WTC11 (cell line): ENCODE data around the gene MEGF11.

Experiments used
- ATF3 ChIP-seq: sonication (generic); formaldehyde crosslinking; conservative IDR thresholded peaks from 2 replicates; pipeline ENCODE4 v1.8.1; 2022; ENCODE audit warnings: mild to moderate bottlenecking, missing genetic modification reagents
- FOXJ3 ChIP-seq: sonication (generic); formaldehyde crosslinking; IDR thresholded peaks from 2 replicates; pipeline ENCODE4 v1.9.0; 2021; ENCODE audit warnings: missing genetic modification reagents, mild to moderate bottlenecking, borderline replicate concordance
- IRF1 ChIP-seq: sonication (generic); formaldehyde crosslinking; IDR thresholded peaks from 2 replicates; pipeline ENCODE4 v1.8.0; 2023; ENCODE audit warnings: missing genetic modification reagents
- JUN ChIP-seq: sonication (generic); formaldehyde crosslinking; IDR thresholded peaks from 2 replicates; pipeline ENCODE4 v1.8.0; 2023; ENCODE audit warnings: mild to moderate bottlenecking, missing genetic modification reagents
- SP1 ChIP-seq: sonication (generic); formaldehyde crosslinking; conservative IDR thresholded peaks from 2 replicates; pipeline ENCODE4 v1.8.1; 2022; ENCODE audit warnings: missing genetic modification reagents
- TEAD1 ChIP-seq: sonication (generic); formaldehyde crosslinking; IDR thresholded peaks from 2 replicates; pipeline ENCODE4 v1.8.0; 2022; ENCODE audit warnings: mild to moderate bottlenecking, missing genetic modification reagents
- USF2 ChIP-seq: sonication (generic); formaldehyde crosslinking; IDR thresholded peaks from 2 replicates; pipeline ENCODE4 v1.8.1; 2023; ENCODE audit warnings: mild to moderate bottlenecking, missing genetic modification reagents, moderate library complexity
- ZNF138 ChIP-seq: sonication (generic); formaldehyde crosslinking; conservative IDR thresholded peaks from 2 replicates; pipeline ENCODE4 v1.8.1; 2022; ENCODE audit warnings: mild to moderate bottlenecking, moderate library complexity, missing genetic modification reagents
- TF ChIP-seq, protein P1 (sequence below): fragments of 200-600 bp; IDR thresholded peaks from 2 replicates; pipeline ENCODE4 v1.8.0; 2022; ENCODE audit warnings: antibody characterized with exemption
- TF ChIP-seq, protein P2 (sequence below): sonication (generic); formaldehyde crosslinking; IDR thresholded peaks from 2 replicates; pipeline ENCODE4 v1.8.0; 2022; ENCODE audit warnings: missing genetic modification reagents

- TF ChIP-seq SP1 (no peak), ATF3 (no peak), FOXJ3 (no peak), JUN (no peak), IRF1 (no peak), USF2 (CRISPR knock-in tag) (no peak), TEAD1 (CRISPR knock-in tag) (no peak), ZNF138 (CRISPR knock-in tag) (no peak)
- TF ChIP-seq, protein P1, sequence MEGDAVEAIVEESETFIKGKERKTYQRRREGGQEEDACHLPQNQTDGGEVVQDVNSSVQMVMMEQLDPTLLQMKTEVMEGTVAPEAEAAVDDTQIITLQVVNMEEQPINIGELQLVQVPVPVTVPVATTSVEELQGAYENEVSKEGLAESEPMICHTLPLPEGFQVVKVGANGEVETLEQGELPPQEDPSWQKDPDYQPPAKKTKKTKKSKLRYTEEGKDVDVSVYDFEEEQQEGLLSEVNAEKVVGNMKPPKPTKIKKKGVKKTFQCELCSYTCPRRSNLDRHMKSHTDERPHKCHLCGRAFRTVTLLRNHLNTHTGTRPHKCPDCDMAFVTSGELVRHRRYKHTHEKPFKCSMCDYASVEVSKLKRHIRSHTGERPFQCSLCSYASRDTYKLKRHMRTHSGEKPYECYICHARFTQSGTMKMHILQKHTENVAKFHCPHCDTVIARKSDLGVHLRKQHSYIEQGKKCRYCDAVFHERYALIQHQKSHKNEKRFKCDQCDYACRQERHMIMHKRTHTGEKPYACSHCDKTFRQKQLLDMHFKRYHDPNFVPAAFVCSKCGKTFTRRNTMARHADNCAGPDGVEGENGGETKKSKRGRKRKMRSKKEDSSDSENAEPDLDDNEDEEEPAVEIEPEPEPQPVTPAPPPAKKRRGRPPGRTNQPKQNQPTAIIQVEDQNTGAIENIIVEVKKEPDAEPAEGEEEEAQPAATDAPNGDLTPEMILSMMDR, result no peak
- TF ChIP-seq, protein P2, sequence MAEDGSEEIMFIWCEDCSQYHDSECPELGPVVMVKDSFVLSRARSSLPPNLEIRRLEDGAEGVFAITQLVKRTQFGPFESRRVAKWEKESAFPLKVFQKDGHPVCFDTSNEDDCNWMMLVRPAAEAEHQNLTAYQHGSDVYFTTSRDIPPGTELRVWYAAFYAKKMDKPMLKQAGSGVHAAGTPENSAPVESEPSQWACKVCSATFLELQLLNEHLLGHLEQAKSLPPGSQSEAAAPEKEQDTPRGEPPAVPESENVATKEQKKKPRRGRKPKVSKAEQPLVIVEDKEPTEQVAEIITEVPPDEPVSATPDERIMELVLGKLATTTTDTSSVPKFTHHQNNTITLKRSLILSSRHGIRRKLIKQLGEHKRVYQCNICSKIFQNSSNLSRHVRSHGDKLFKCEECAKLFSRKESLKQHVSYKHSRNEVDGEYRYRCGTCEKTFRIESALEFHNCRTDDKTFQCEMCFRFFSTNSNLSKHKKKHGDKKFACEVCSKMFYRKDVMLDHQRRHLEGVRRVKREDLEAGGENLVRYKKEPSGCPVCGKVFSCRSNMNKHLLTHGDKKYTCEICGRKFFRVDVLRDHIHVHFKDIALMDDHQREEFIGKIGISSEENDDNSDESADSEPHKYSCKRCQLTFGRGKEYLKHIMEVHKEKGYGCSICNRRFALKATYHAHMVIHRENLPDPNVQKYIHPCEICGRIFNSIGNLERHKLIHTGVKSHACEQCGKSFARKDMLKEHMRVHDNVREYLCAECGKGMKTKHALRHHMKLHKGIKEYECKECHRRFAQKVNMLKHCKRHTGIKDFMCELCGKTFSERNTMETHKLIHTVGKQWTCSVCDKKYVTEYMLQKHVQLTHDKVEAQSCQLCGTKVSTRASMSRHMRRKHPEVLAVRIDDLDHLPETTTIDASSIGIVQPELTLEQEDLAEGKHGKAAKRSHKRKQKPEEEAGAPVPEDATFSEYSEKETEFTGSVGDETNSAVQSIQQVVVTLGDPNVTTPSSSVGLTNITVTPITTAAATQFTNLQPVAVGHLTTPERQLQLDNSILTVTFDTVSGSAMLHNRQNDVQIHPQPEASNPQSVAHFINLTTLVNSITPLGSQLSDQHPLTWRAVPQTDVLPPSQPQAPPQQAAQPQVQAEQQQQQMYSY (CRISPR knock-in tag), result no peak
Observed at GRCh38 chr15:66123799-66124198, 129.8 kb downstream of the MEGF11 start.
